Transverse colon (tissue), 4 donors: ENCODE data around the gene VWA8. TPM values are rescaled to one million over a fixed set of nuclear protein-coding genes. Genes with fewer than 3 reads are reported as not detected.

Experiments
- DNase-seq: peaks from one replicate; pipeline ENCODE4 v3.0.0-alpha.2; 2019
- H3K27ac ChIP-seq, 4 donors: fragments of 200-600 bp; sonication (generic); 2 replicates each; pipeline ENCODE4 v1.5.1; 2016 to 2018; ENCODE audit warnings: inconsistent platforms in 4 of 4
- H3K27me3 ChIP-seq: fragments of 200-600 bp; sonication (generic); 2 replicates; pipeline ENCODE4 v1.5.1; 2017; ENCODE audit warnings: inconsistent platforms
- H3K36me3 ChIP-seq, 4 donors: fragments of 200-600 bp; sonication (generic); 2 replicates each; pipeline ENCODE4 v1.5.1; 2017 to 2019; ENCODE audit warnings: inconsistent platforms in 4 of 4
- H3K4me1 ChIP-seq, 4 donors: fragments of 200-600 bp; sonication (generic); 2 replicates each; pipeline ENCODE4 v1.5.1; 2017 to 2020; ENCODE audit warnings: inconsistent platforms in 4 of 4
- H3K4me3 ChIP-seq, 4 donors: fragments of 200-600 bp; sonication (generic); 1 replicate in 1 of 4; 2 replicates in 3 of 4; pipeline versions ENCODE4 v1.5.1 to v1.6.1; 2017 to 2019; ENCODE audit warnings: inconsistent platforms in 4 of 4
- H3K9me3 ChIP-seq, 2 donors: fragments of 200-600 bp; sonication (generic); 2 replicates each; pipeline ENCODE4 v1.5.1; 2017 to 2019; ENCODE audit warnings: inconsistent platforms in 2 of 2
- EP300 ChIP-seq: sonication (generic); formaldehyde crosslinking; IDR thresholded peaks from one replicate; pipeline ENCODE4 v1.6.1; 2017; ENCODE audit warnings: antibody characterized with exemption, low read depth
- POLR2A ChIP-seq: fragments of 450-650 bp; IDR thresholded peaks from one replicate; pipeline ENCODE4 v1.6.1; 2016; ENCODE audit warnings: antibody characterized with exemption, mild to moderate bottlenecking, moderate library complexity
- POLR2AphosphoS5 ChIP-seq, 3 donors: sonication (generic); formaldehyde crosslinking; IDR thresholded peaks; one replicate each; pipeline ENCODE4 v1.6.1; 2016; ENCODE audit warnings: antibody characterized with exemption in 3 of 3
- WGBS, 2 donors: methylation state at CpG; one replicate each; pipeline ENCODE4 v1.1.5; 2018; ENCODE audit warnings: low coverage in 1 of 2; 5-methylcytosine and 5-hydroxymethylcytosine counted together
- in situ Hi-C, 4 donors: fragments of 200-750 bp; cut with MboI; loops; one replicate each; pipeline versions ENCODE4 v1.15.0 to v1.15.1; 2017; ENCODE audit warnings: low sequenced_read_pairs in 3 of 4, low pct_ligation_motif_present in 1 of 4, low pct_unique_long_range_greater_than_20kb in 1 of 4
- intact Hi-C: fragments of 100-400 bp; cut with DNase I; formaldehyde crosslinking; loops from one replicate; pipeline ENCODE4 v1.15.1; 2023; ENCODE audit warnings: low total_unique reads
- total RNA-seq, 4 donors: library from RNA; depleted of rRNA; stranded (reverse); fragments of >200 nt; gene quantifications; one replicate each; pipeline ENCODE4 v1.1.0, GENCODE V29; 2016
- TF ChIP-seq, protein P1 (sequence below), 5 experiments: fragments of 200-600 bp in 3 of 5; fragments of 450-650 bp in 2 of 5; sonication (generic) in 3 of 5; IDR thresholded peaks; 1 replicate in 2 of 5; 2 replicates in 3 of 5; pipeline ENCODE4 v1.5.1; 2016 to 2017; ENCODE audit warnings: antibody characterized with exemption in 5 of 5, inconsistent platforms in 3 of 5, mild to moderate bottlenecking in 2 of 5, moderate library complexity in 1 of 5

Gene VWA8
- total RNA-seq, 4 donors from 2014 or later, result 12.7 to 65.1 (median 35.0) TPM

DNA sequence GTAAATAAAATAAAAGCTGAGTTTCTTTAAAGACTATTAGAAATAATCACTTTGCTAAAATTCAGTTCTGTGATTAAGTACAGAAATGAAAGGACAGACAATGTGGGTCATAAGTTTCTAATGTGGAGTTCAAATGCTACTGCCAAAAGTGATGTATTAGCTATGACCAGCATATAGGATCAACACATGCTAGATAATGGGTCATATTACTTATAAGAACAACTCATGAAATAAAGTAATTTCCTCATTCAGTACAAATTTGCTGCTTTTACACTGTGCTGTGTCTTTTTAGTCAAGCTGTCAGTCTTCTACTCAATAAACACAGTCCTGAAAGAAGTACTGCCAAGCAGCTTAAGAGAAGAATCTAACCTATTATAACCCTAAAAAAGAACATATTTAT is 135.2 kb downstream of the VWA8 start:
- H3K27ac ChIP-seq, result no peak overlapping the region
- H3K27me3 ChIP-seq, result no peaks in the 10 kb centered on the region
- DNase-seq, result no peak
- H3K4me1 ChIP-seq, result peaks cover 0 to 9% (median 2%) of the 10 kb centered on the region in 4 donors
- no peak overlapping the region for H3K4me3 ChIP-seq
- no peaks in the 10 kb centered on the region for H3K9me3 ChIP-seq
- intact Hi-C loops, result no loop called here
- in situ Hi-C loops, result no loop called here
- TF ChIP-seq POLR2A (no peak), POLR2AphosphoS5 (IDR thresholded peaks at IDR 0.05) (no peak), EP300 (no peak)
- TF ChIP-seq, protein P1, sequence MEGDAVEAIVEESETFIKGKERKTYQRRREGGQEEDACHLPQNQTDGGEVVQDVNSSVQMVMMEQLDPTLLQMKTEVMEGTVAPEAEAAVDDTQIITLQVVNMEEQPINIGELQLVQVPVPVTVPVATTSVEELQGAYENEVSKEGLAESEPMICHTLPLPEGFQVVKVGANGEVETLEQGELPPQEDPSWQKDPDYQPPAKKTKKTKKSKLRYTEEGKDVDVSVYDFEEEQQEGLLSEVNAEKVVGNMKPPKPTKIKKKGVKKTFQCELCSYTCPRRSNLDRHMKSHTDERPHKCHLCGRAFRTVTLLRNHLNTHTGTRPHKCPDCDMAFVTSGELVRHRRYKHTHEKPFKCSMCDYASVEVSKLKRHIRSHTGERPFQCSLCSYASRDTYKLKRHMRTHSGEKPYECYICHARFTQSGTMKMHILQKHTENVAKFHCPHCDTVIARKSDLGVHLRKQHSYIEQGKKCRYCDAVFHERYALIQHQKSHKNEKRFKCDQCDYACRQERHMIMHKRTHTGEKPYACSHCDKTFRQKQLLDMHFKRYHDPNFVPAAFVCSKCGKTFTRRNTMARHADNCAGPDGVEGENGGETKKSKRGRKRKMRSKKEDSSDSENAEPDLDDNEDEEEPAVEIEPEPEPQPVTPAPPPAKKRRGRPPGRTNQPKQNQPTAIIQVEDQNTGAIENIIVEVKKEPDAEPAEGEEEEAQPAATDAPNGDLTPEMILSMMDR (IDR thresholded peaks at IDR 0.05), result no peak
- H3K36me3 ChIP-seq, result peaks cover 0 to 5% (median 0%) of the 10 kb centered on the region in 4 donors

DNA sequence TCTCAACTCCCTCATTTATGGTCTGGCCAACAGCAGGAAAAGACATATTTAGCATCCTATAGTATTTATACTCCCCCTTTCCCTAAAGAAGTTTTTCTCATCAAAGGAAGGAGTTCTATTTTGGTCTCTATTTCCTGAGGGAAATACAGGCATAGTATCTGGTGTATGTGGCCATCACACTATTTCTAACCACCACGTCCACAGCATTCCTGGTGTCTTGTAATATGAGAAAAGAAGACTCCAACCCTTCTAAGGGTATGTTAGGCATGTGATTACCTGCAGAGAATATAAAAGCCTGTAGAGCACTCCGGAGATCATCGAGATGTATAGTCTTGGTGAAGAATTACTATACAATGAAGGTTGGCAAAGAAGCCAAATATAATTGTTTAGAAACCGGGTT is 137.4 kb downstream of the VWA8 start:
- Histone ChIP-seq H3K27me3 (no peaks in the 10 kb centered on the region), H3K27ac (no peak overlapping the region), H3K4me1 (peaks cover 0 to 9% (median 2%) of the 10 kb centered on the region in 4 donors), H3K4me3 (no peak overlapping the region), H3K9me3 (no peaks in the 10 kb centered on the region), H3K36me3 (peaks cover 0 to 8% (median 0%) of the 10 kb centered on the region in 4 donors)
- intact Hi-C loops, result no loop called here
- 88 to 98% methylated on average over 4 of the region's 4 CpGs for WGBS, 2 donors
- DNase-seq, result no peak
- in situ Hi-C loops, result no loop called here
- TF ChIP-seq POLR2A, result no peak
- no peak for TF ChIP-seq EP300
- TF ChIP-seq, protein P1 (IDR thresholded peaks at IDR 0.05), result no peak
- no peak for TF ChIP-seq POLR2AphosphoS5 (IDR thresholded peaks at IDR 0.05)

DNA sequence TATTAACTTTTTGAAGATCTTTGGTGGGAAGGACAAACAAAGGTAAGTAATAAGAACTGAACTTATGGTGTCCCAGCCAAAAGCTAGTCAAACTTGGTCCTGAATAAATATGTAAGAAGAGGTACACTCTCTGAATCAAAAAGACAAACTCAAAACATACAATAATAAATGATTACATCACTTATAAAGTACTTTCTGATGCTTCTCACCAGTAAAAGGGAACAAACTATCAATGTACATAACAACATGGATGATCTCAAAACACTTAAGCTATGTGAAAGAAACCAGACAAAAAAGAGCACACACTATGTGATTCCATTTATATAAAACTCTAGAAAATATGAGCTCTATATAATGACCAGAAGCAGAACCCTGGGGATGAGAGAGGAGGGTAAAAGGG is 138.3 kb downstream of the VWA8 start:
- Histone ChIP-seq H3K27ac (no peak overlapping the region), H3K27me3 (no peaks in the 10 kb centered on the region), H3K4me3 (no peak overlapping the region), H3K4me1 (peaks cover 0 to 3% (median 0%) of the 10 kb centered on the region in 4 donors), H3K9me3 (no peaks in the 10 kb centered on the region), H3K36me3 (peaks cover 0 to 8% (median 0%) of the 10 kb centered on the region in 4 donors)
- intact Hi-C loops, result no loop called here
- TF ChIP-seq POLR2AphosphoS5 (IDR thresholded peaks at IDR 0.05) (no peak), EP300 (no peak), POLR2A (no peak)
- TF ChIP-seq, protein P1 (IDR thresholded peaks at IDR 0.05), result no peak
- in situ Hi-C loops, result no loop called here
- DNase-seq, result no peak

DNA sequence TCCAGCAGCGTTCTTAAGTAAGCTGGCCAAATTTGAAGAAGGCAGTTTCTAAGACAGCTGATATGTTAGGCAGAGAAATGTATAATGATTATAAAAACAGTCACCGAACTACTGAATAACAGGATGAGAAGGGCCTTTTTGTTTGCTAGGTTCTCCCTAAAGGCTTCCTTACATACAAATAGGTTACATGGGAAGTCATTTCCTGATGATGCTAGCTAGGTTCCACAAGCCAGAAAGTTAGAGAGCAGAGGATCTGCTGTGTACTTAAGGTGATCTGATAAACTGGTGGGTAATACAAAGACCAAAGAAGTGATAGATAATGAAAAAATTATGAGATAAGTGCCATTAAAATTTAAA is 139.7 kb downstream of the VWA8 start:
- TF ChIP-seq POLR2A, result no peak
- TF ChIP-seq POLR2AphosphoS5 (IDR thresholded peaks at IDR 0.05), result no peak
- no peak for TF ChIP-seq EP300
- TF ChIP-seq, protein P1 (IDR thresholded peaks at IDR 0.05), result no peak
- DNase-seq, result no peak
- Histone ChIP-seq H3K4me3 (no peak overlapping the region), H3K27ac (no peak overlapping the region), H3K27me3 (no peaks in the 10 kb centered on the region), H3K4me1 (no peaks in the 10 kb centered on the region), H3K36me3 (peaks cover 0 to 8% (median 0%) of the 10 kb centered on the region in 4 donors), H3K9me3 (no peaks in the 10 kb centered on the region)
- WGBS, 2 donors, result 73 to 77% methylated on average over 2 of the region's 2 CpGs
- intact Hi-C loops, result no loop called here
- in situ Hi-C loops, result no loop called here
